Astrocyte of the spinal cord (primary cell): ENCODE results near the gene NUDT15.

Experiments
- DNase-seq: peaks from one replicate; pipeline ENCODE4 v3.0.0; 2011; ENCODE audit warnings: low read depth, low spot score
- H3K4me3 ChIP-seq: 2 replicates; pipeline ENCODE4 v1.5.1; 2011; ENCODE audit warnings: low read depth, mild to moderate bottlenecking, low read length, moderate library complexity
- CTCF ChIP-seq: IDR thresholded peaks from 2 replicates; pipeline ENCODE4 v1.5.1; 2012; ENCODE audit warnings: low read depth, mild to moderate bottlenecking, low read length, inconsistent platforms
- in situ Hi-C: cut with HindIII; loops from 2 replicates; pipeline ENCODE4 v1.10.0; 2017; ENCODE audit warnings: low sequenced_read_pairs

NUDT15 gene

DNA sequence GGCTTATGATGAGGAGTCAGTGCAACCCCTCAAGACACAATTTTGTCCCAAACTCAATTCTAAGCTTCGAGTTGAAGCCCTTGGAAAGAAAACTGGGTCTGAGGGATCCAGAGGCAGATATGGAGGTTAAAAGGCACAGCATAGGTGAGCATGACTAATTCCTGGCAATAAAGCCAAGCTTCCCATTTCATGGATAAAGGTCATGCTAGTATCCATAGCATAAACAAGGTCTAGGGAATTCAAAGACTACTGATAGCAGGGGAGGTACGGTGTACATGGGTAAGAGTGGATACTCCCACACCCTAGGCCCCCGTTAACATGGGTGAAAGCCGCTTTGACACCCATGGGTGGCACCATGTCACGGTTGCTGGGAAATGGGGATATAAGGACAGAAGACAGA, 33.4 kb downstream of the NUDT15 start:
- no peak for TF ChIP-seq CTCF
- in situ Hi-C loops = no loop called here
- DNase-seq = no peak
- H3K4me3 ChIP-seq = no peak overlapping the region

GRCh38 chr13:48072304-48072703, 34.8 kb downstream of the NUDT15 start:
- in situ Hi-C loops = no loop called here
- H3K4me3 ChIP-seq = no peak overlapping the region
- no peak for TF ChIP-seq CTCF
- no peak for DNase-seq

DNA sequence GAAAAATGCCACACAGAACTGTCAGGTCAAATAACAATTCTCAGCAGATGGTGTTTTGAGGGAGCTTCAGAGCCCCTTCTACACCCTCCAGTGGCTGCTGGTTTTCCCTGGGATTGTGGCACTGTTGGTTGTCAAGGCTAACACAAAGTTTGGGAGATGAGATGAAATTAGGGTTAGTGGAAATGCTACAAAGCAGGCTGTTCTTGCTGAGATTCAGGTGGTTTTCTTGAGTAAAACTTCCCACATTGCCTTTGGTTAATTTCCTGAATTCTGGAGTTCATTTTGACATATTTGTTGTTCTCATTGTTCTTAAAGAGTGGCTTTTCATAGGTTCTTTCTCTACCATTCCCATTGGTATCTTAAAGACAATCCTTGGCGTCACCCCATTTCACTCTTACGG, 35.3 kb downstream of the NUDT15 start:
- in situ Hi-C loops = no loop called here
- TF ChIP-seq CTCF = no peak
- no peak overlapping the region for H3K4me3 ChIP-seq
- no peak for DNase-seq

- no peak for TF ChIP-seq CTCF
- in situ Hi-C loops = no loop called here
- DNase-seq = no peak
- H3K4me3 ChIP-seq = no peak overlapping the region
These were observed 36.5 kb downstream of the NUDT15 start for GRCh38 chr13:48074006-48074405.

DNA sequence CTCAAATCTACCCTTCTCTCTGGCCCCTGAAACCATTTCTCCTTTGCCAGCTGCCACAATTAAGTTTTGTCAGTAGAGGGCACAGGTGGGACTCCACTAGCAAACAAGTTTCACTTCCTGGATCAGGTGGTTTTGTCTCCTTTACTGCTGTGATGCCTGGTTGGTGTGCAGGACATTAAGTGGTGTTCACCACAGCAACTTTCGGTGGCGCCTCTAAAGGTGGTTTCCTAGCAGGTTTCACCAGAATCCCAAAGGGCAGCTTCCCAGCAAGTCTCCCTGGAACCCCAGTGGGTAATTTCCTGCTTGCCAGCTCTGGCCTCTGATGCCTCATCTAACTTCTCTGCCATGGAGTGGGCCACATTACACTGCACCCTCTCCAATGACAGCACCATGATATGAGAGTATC, 40.7 kb downstream of the NUDT15 start:
- in situ Hi-C loops = no loop called here
- DNase-seq = no peak
- no peak overlapping the region for H3K4me3 ChIP-seq
- TF ChIP-seq CTCF = peak; percentile 4

DNA sequence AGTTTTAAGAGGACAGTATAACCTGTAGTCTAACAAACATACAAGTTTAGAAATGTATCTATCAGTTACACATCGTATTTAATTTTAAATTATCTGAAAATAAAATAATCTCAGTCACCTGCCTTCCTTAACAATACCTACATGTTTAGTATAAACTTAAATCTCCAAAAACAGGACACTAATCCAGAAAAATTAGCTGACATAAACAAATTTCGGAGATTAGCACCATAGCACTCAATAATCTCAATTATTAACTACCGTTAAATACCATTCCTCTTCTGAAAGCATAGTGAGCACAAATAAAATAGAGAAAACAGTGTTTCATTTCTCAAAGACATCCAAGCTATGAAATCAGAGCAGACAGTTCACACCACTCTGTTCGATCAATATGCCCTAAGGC, 44.2 kb downstream of the NUDT15 start:
- no peak overlapping the region for H3K4me3 ChIP-seq
- no peak for TF ChIP-seq CTCF
- no peak for DNase-seq
- in situ Hi-C loops = no loop called here

DNA sequence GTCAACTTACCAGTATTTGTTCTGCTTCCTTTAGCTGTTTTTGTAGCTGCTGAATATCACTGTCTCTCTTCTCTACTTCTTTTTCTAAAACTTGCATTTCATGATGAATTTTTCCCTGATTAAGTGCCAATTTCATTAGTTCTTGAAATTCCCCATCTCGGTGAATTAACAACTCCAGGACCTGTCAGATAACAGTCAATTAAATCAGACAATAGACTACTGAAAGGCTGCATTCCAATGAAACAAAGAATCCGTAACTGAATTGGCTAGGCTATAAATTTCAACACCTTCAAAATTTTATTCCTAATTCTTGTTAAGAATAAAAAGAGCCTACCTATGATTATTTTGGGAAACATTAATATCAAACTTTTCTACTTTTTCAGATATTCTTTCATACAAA, 48.7 kb downstream of the NUDT15 start:
- no peak overlapping the region for H3K4me3 ChIP-seq
- in situ Hi-C loops = no loop called here
- no peak for DNase-seq
- no peak for TF ChIP-seq CTCF
